NK-92 treated with Interleukin-12 subunit alpha and Interleukin-12 subunit beta, amount 100 ng/mL, for 24 hours (cell line): ENCODE measurements around the gene PCDHAC2.

Experiments
- DNase-seq: peaks from one replicate; lab custom pipeline; 2025; lab: John Stamatoyannopoulos, UW

PCDHAC2 gene

DNA sequence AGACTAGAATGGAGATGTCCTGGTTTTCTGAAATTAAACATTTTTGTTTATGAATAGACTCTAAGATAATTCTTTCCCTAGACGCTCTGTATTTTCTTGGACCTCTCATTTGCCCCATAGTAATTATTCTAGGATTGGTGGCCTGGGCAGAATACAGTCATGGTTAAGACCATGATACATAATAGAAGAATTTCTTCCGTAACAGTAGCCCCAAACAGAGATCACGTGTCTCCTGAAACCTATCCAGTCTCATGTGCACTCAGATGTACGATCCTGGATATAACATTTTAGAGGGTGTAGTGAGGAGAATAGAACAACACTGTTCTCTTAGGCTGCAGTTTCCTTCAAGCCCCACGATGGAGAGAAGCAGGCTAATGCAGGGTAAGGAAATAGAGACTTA lies 22.3 kb downstream of the PCDHAC2 start:
- no peak for DNase-seq

DNA sequence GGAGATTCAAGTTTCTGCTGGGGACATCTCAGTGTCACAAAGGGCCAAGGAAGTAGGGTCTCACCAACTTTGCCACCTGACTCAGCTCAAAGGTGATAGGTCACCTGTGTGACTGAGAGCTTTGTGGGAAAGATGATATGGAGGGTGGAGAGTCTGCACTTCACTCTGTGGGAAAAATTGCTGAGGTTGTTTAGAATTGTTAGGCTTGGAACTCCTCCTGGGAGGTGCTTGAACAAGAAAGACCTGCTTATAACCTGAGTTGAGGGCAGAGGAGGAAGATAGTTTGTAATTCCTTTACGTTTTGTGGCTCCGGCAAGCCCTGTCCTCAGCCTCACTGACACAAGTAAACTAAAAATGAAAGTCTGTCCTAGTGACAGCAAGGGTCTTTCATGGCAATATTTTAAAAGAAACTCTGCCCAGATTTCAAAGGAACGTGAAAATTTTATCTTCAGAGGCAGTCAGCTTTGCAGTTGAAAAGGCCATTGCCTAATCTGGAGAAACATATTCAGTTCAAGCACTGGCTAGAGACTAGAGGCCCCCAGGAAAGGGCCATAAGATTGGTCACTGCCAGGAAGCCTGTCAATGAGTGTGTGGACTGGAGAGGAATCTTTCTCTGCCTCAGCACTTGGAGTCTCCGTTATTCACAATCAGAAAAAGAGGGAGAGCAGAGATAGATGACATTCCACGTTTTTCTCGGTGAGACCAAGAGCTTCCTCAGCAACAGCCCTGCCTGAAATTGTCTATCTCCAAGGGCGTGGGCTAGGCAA lies 23.2 kb downstream of the PCDHAC2 start:
- no peak for DNase-seq

DNA sequence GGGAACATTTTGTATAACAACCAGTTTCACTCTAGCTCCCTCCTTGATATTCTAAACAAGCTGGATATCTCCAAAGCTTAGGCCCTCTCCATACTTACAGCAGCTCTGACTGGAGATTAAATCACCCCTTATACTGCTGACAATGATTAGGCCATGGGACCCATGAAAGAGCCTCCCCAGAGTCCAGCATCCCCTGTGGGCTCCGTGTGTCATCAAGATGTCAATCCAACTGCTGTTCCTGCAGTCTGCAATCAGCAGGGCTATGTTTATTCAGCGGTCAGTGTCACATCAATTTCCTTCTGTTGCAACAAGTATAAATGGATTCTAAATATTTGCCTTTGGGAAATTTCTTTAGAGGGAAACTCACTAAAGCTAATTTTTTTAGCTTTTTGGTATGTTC lies 26.6 kb downstream of the PCDHAC2 start:
- no peak for DNase-seq

DNA sequence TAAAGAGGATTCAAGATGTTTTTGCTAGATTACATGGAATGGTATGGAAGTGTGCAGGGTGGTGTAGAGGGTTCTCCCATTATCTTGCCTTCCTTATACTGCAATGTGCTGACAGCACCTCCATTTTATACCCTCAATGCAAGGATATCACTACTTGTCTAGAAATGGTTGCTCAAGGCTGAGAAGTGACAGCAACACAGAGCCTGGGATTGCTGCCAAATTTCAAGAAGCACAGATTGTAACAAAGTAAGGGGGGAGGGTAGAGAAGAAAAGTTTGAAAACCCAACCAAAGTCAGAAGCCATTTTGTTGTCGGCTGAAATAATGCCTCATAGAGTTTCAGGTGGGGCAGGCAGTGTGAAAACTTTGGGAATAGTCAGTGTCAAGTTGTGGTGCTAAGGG lies 29.8 kb downstream of the PCDHAC2 start:
- DNase-seq: no peak

DNA sequence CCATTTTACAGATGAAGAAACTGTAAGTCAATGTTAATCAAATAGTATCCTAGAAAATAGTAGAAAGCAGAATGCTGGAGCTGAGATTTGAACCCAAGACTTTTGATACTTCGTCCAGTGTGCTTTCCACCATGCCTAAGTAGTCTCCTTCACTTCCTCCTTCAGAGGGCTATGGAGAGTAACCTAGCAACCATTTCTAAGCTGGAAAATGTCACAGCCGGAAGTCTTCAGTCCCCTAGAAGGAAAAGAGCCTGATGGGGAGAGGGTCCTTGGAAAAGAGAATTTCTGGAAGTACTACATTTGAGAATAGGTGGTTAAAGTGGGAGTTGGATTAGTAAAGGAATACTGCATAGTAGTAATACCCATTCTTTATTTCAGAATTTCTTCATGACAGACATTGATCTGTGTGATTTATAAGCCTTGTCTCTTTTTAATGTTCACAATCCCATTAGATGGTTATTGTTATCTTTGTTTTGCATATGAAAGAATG lies 32.7 kb downstream of the PCDHAC2 start:
- no peak for DNase-seq

DNA sequence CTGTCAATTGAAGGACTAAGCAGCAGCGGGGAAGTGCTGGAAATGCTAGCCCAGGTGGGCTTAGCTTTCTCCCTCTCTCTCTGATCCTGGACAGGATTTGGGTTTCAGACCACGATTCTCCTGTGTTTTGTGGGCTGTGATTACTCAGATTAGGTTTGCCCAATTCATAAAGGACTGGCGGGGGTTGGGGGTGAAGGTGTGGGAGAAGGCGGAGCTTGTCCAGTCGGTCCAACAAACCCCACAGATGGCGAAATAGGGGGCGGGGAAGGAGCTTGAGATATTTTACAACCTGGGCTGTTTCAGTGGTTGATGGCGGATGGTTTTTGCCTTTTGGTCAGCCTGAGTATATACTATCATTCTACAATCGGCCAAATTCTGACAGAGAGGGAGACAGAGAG lies 35.2 kb downstream of the PCDHAC2 start:
- no peak for DNase-seq

DNA sequence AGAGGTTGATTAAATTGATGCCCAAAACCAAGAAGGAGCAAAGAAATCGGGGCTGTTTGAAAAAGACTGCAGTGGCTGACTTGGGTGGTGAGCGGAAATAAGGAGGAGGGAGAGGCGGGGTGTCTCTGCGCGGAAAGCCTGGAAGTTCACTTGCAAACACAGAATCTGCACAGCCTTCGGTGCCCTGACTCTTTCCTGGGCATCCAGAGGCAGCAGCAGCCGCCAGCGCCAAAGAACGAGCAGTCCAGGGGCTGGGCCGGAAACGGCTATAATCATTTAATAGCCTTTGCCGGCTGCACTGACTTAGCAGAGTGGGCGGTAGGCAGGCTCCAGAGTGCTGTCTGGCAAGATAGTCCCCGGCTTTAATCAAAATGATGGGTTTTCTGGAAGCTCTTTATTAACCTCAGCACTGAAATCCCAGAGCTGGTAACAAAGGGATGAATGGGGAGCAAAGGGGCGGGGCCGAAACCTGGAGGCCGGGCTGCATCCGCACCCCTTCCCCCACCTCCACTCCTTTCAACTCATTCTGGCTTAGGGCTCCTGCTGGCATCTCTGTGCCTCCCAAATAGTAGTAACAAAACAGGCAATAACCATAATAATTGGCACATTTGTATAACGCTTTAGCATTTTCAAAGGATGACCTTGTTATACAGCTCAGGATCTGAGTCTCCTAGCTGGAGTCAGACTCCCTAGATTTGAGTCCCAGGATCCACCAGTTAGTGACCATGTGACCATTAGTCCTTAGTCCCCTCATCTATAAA lies 35.7 kb downstream of the PCDHAC2 start:
- no peak for DNase-seq

DNA sequence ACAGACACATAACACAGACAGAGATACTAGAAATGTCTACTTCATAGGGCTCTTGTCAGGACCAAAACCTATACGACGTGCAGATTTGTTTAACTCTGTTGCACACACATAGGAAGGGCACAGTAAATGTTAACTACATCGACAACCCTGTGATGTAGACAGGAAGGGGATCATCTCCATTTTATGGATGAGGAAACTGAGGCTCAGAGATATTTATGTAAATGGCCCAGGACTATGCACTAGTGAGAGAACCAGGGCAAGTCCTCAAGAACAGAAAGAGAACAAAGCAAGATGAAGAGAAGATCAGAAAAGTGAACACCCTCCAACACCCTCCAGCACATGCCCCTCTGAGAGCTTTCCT lies 36.3 kb downstream of the PCDHAC2 start:
- no peak for DNase-seq

DNA sequence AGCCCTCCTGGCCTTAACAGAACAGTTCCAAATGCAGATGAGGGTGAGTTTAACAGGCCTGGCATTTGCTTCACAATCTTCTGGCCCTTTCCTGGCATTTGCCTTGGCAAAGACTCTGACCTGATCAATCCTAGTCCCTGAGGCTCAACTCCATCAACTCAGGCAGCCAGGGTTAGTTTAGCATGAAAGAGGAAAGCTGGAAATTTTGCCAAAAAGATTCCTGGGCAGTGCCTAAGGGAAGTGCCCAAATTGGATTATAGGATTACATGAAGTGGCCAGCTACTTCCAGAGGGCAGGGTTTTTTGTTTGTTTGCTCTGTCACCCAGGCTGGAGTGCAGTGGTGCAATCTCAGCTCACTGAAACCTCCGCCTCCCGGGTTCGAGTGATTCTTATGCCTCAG lies 36.8 kb downstream of the PCDHAC2 start:
- no peak for DNase-seq

DNA sequence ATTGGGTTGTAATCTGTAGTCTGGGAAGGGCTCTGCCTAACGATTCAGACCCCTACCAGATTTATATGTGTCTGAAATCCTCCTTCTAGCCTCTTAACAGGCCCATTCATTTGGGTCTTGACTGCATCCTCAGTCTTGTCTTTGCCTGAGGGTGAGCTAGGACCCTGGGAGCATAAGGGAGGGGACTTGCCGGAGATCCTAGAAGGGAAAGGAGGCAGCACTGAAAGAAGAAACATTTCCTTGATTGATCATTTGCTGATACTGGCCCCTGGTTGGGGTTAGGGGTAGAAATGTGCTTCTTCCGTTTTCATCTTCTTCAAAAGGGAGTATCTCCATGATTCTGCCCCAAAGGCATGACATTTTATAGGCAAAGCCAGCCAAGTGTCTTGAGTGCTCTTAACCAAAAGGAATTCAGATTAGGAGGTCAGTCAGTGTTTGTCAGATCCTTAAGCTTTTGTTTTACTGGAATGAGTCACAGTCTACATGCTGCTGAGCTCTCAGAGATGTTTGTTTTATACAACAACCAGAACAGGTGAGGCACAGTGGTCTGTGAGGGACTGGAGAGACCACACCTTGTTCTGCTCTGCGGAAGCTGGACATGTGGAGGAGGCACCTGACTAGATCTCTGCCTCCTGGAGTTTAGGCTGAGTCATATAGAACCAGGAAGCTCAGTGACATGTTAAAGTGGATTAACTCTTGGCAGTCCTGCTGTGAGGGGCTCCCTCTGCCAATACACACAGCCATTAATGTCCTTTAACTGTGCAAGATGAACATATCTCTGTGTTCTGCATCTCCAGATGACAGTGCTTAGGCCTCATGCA lies 37.7 kb downstream of the PCDHAC2 start:
- no peak for DNase-seq

DNA sequence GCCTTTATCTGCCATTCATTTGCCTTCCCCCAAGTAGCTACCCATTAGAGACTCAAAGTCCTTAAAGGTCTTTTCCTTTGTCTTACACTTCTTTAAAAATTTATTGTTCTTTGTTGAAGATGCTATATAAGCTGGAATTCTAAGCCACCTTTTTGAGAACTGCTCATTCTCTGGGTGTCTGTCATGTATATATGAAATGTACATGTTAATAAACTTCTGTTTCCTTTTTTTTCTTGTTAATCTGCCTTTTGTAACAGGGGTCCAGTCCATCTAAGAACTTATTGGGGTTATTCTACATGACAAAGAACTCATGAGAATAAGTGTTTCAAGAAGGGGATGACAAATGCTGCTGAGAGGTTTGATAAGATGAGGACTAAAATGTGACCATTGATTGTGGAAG lies 41.5 kb downstream of the PCDHAC2 start:
- DNase-seq: no peak

DNA sequence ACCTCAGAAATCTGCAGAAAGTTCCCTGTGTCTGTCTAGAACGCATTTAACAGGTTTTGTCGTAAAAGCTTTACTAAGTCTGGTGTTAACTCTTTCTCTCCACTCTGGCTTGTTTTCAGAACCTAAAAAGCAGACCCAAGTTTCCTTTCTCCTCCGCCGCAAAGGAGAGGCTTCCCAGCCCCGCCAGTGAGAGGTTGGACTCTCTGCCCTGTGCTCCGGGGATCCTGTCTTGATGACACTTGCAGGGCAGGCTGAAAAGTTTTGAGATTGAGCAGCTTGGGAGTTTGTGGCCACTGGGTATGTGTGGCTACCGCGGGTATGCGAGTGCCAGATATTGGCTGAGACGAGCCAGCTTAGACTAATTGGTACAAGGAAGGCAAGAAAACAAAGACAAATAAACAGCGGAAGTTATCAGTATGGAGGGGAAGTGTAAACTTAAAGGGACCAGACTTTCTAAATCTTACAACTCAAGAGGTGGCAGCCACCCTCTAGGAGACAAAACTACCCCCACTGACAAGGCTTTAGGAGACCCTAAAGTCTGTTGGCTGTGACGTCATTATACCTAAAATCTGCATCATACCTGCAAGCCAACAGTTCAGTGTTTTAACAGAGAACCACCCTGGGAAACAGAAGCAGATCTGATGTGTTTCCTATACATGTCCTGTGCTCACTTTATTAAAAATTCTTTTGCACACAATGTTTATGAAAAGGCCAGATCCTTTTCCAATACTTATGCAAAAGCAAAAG lies 43.9 kb downstream of the PCDHAC2 start:
- no peak for DNase-seq

DNA sequence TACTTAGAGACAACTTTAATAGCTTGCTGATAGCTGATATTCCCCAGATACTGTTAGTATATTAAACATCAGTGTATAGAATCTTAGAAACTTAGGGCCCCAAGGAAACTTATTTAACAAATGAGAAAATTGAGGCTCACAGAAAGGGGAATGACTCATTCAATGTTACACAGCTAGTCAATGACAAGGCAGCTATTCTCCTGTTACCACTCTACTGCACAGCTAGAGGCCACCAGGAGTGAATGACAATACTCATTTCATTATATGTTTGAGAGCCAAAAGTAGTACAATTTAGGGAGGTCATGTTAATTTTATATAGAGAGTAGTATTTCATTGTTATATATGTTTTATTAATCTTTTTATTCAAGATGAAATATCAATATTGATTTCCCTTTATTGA lies 51.7 kb downstream of the PCDHAC2 start:
- no peak for DNase-seq
